ENCODE results near the gene PHACTR3.
"Not testable (repeated sequence)": the region's sequence is repeated elsewhere in the genome, so short reads cannot be mapped to it uniquely, and the experiment has no call there.

Gene PHACTR3

GRCh38 chr20:59837623-59838394, 233.5 kb downstream of the PHACTR3 start:
- no peak for TF ChIP-seq CTCF (IDR thresholded peaks at IDR 0.05; ENCODE audit: low read depth, low read length, missing control alignments)

GRCh38 chr20:59839400-59839799, 235.1 kb downstream of the PHACTR3 start:
- H3K4me3 ChIP-seq (replicated peaks; ENCODE audit: low read depth, low read length), result no peak overlapping the region
- DNase-seq (ENCODE audit: extremely low read depth, low read depth), result no peak
- no peak for TF ChIP-seq CTCF (IDR thresholded peaks at IDR 0.05; ENCODE audit: low read depth, low read length, missing control alignments)

More at GRCh38 chr20:59837623-59838394, 233.5 kb downstream of the PHACTR3 start:
- no peak overlapping the region for H3K4me3 ChIP-seq (replicated peaks; ENCODE audit: low read depth, low read length)
- DNase-seq (ENCODE audit: extremely low read depth, low read depth), result no peak

- no peak overlapping the region for H3K4me3 ChIP-seq (replicated peaks; ENCODE audit: low read depth, low read length)
- no peak for TF ChIP-seq CTCF (IDR thresholded peaks at IDR 0.05; ENCODE audit: low read depth, low read length, missing control alignments)
- DNase-seq (ENCODE audit: extremely low read depth, low read depth), result no peak
These were observed 241.1 kb downstream of the PHACTR3 start for GRCh38 chr20:59845472-59845871.

- no peak for TF ChIP-seq CTCF (IDR thresholded peaks at IDR 0.05; ENCODE audit: low read depth, low read length, missing control alignments)
- DNase-seq (ENCODE audit: extremely low read depth, low read depth), result no peak
- H3K4me3 ChIP-seq (replicated peaks; ENCODE audit: low read depth, low read length), result no peak overlapping the region
These were observed 243.8 kb downstream of the PHACTR3 start for GRCh38 chr20:59848182-59848581.

GRCh38 chr20:59850018-59850641, 245.8 kb downstream of the PHACTR3 start:
- peak; percentile 10 for DNase-seq (ENCODE audit: extremely low read depth, low read depth)
- H3K4me3 ChIP-seq (replicated peaks; ENCODE audit: low read depth, low read length), result no peak overlapping the region
- peak; percentile 36 for TF ChIP-seq CTCF (IDR thresholded peaks at IDR 0.05; ENCODE audit: low read depth, low read length, missing control alignments)

- not testable (repeated sequence) for DNase-seq (ENCODE audit: extremely low read depth, low read depth); H3K4me3 ChIP-seq (replicated peaks; ENCODE audit: low read depth, low read length)
These were observed 252.2 kb downstream of the PHACTR3 start for GRCh38 chr20:59856526-59856925.

- not testable (repeated sequence) for H3K4me3 ChIP-seq (replicated peaks; ENCODE audit: low read depth, low read length); DNase-seq (ENCODE audit: extremely low read depth, low read depth)
These were observed 252.6 kb downstream of the PHACTR3 start for GRCh38 chr20:59856941-59857340.

GRCh38 chr20:59857966-59858365, 253.6 kb downstream of the PHACTR3 start:
- no peak for TF ChIP-seq CTCF (IDR thresholded peaks at IDR 0.05; ENCODE audit: low read depth, low read length, missing control alignments)
- H3K4me3 ChIP-seq (replicated peaks; ENCODE audit: low read depth, low read length), result no peak overlapping the region

More at GRCh38 chr20:59857966-59858365, 253.6 kb downstream of the PHACTR3 start:
- no peak for DNase-seq (ENCODE audit: extremely low read depth, low read depth)

Data from HFF-Myc (cell line).